Gastrocnemius medialis (tissue), 4 donors: ENCODE measurements around the gene MGME1.

Experiments used
- POLR2A ChIP-seq, 2 donors: fragments of 450-650 bp; IDR thresholded peaks; one replicate each; pipeline ENCODE4 v1.6.1; 2017; ENCODE audit warnings: antibody characterized with exemption in 2 of 2, mild to moderate bottlenecking in 2 of 2, moderate library complexity in 2 of 2
- TF ChIP-seq, protein P1 (sequence below), 5 experiments: fragments of 450-650 bp in 3 of 5; fragments of 200-600 bp in 2 of 5; sonication (generic) in 2 of 5; IDR thresholded peaks in 4 of 5; conservative IDR thresholded peaks in 1 of 5; 1 replicate in 4 of 5; 2 replicates in 1 of 5; pipeline ENCODE4 v1.5.1; 2016 to 2019; ENCODE audit warnings: antibody characterized with exemption in 5 of 5, mild to moderate bottlenecking in 3 of 5, moderate library complexity in 3 of 5

DNA sequence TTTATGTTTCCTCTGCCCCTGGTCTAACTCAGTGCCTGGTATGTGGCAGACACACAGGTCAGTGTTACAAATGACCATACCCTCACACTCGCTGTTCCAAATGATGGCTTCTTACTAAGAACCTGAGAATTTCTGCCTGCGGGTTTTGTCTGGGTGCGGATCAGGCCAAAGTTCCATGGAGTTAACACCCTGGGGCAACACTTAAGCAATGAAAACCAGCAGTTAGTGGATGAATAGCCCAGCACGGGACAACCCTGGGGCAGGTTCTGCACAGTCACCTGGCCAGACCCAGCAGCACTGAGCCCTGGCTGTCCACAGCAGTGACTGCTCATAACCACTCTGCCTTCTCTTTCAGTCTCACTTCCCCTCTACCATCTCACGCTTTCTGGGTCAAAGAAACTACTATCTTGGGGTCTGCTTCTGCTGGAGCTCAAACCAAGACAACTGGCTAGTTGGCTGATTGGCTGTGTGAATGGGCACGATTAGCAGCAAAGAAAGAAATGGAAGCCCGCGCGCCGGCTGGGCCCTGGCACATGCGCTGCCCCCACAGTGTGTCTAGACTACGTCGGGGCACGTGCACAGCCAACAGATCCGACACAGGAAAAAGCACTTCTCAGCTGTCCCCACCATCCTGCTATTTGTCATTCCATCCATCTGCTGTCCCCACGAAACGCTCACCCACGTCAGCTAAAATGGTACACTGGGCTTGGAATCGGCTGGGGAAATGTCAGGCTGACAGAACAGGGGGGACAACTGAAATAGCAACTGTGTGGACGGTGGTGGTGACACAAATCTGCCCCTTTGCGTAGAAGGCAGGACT, 36.6 kb downstream of the MGME1 start:
- no peak for TF ChIP-seq POLR2A (IDR thresholded peaks at IDR 0.05)
- TF ChIP-seq, protein P1, sequence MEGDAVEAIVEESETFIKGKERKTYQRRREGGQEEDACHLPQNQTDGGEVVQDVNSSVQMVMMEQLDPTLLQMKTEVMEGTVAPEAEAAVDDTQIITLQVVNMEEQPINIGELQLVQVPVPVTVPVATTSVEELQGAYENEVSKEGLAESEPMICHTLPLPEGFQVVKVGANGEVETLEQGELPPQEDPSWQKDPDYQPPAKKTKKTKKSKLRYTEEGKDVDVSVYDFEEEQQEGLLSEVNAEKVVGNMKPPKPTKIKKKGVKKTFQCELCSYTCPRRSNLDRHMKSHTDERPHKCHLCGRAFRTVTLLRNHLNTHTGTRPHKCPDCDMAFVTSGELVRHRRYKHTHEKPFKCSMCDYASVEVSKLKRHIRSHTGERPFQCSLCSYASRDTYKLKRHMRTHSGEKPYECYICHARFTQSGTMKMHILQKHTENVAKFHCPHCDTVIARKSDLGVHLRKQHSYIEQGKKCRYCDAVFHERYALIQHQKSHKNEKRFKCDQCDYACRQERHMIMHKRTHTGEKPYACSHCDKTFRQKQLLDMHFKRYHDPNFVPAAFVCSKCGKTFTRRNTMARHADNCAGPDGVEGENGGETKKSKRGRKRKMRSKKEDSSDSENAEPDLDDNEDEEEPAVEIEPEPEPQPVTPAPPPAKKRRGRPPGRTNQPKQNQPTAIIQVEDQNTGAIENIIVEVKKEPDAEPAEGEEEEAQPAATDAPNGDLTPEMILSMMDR (IDR thresholded peaks at IDR 0.05 in 4 of 5, conservative IDR thresholded peaks at IDR 0.05 in 1 of 5), result no peak
